IMR-90 (cell line): ENCODE results near the gene TMEM54.

ENCODE experiments used
- CTCF ChIP-seq: conservative IDR thresholded peaks from 2 replicates; pipeline ENCODE4 v1.5.1; 2012; ENCODE audit warnings: mild to moderate bottlenecking, low read depth, low read length, improper control_type of control experiment
- ELK1 ChIP-seq: fragments of 150-350 bp; IDR thresholded peaks from 2 replicates; pipeline ENCODE4 v1.6.1; 2016; ENCODE audit warnings: low read depth, mild to moderate bottlenecking, low read length, moderate library complexity, borderline replicate concordance
- MAFK ChIP-seq: IDR thresholded peaks from 2 replicates; pipeline ENCODE4 v1.6.1; 2012; ENCODE audit warnings: low read depth, low read length, improper control_type of control experiment
- MAZ ChIP-seq: IDR thresholded peaks from 2 replicates; pipeline ENCODE4 v1.6.1; 2012; ENCODE audit warnings: low read depth, mild to moderate bottlenecking, low read length, improper control_type of control experiment, moderate library complexity, borderline replicate concordance
- POLR2A ChIP-seq: IDR thresholded peaks from 2 replicates; pipeline ENCODE4 v1.6.1; 2012; ENCODE audit warnings: mild to moderate bottlenecking, low read depth, low read length
- RAD21 ChIP-seq: IDR thresholded peaks from 2 replicates; pipeline ENCODE4 v1.6.1; 2012; ENCODE audit warnings: low read length, improper control_type of control experiment
- SMC3 ChIP-seq: fragments of 150-350 bp; IDR thresholded peaks from 2 replicates; pipeline ENCODE4 v1.6.1; 2016; ENCODE audit warnings: low read depth, mild to moderate bottlenecking, antibody characterized with exemption, low read length, moderate library complexity
- USF2 ChIP-seq: fragments of 150-350 bp; IDR thresholded peaks from 2 replicates; pipeline ENCODE4 v1.6.1; 2017; ENCODE audit warnings: mild to moderate bottlenecking, antibody characterized with exemption, low read length, low read depth

- TF ChIP-seq CTCF = no peak
- TF ChIP-seq USF2 = no peak
- TF ChIP-seq MAZ = no peak
- TF ChIP-seq SMC3 = no peak
- TF ChIP-seq POLR2A = no peak
- no peak for TF ChIP-seq RAD21
- TF ChIP-seq ELK1 = no peak
- no peak for TF ChIP-seq MAFK
Observed at GRCh38 chr1:32949519-32949918, 48.3 kb upstream of the TMEM54 start.
